NCI-H774 (cell line): ENCODE results near the gene DAB2IP.

Experiments used
- DNase-seq: peaks from one replicate; lab custom pipeline; 2025; lab: John Stamatoyannopoulos, UW

The DAB2IP gene

DNA sequence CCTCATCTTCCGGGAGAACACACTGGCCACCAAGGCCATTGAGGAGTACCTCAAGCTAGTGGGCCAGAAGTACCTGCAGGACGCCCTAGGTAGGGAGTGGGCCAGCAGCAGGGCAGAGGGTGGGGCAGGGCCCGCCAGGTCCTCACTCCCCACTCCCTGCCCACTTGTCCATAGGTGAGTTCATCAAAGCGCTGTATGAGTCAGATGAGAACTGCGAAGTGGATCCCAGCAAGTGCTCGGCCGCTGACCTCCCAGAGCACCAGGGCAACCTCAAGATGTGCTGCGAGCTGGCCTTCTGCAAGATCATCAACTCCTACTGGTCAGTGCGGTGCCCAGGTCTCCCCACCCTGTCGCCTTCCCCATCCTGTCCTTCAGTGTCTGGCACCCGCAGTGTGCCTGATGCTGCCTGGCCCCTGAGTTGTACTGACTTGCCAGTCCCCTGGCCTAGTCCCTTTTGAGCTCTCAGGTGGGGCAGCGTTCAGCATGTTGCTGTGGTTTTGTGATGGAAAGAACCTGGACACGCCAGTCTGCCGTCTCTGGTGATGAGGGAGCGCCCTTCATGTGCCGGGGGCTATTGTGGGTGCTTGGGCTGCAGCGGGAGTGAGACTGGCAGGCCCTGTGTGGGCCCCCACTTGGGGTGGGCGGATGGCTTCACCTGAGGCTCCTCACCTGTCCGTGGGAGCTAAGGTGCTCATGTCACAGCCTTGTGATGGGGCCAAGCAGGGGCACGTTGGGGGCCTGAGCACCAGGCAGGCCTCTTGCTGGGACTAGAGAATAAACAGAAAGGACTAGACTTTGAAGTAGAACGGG is 112.3 kb downstream of the DAB2IP start:
- no peak for DNase-seq

- DNase-seq, result no peak
Measured at GRCh38 chr9:121764371-121764730, 112.9 kb downstream of the DAB2IP start.

GRCh38 chr9:121765021-121765950 is 113.9 kb downstream of the DAB2IP start:
- DNase-seq, result no peak

- DNase-seq, result no peak
Measured at GRCh38 chr9:121766081-121766683, 114.7 kb downstream of the DAB2IP start.

DNA sequence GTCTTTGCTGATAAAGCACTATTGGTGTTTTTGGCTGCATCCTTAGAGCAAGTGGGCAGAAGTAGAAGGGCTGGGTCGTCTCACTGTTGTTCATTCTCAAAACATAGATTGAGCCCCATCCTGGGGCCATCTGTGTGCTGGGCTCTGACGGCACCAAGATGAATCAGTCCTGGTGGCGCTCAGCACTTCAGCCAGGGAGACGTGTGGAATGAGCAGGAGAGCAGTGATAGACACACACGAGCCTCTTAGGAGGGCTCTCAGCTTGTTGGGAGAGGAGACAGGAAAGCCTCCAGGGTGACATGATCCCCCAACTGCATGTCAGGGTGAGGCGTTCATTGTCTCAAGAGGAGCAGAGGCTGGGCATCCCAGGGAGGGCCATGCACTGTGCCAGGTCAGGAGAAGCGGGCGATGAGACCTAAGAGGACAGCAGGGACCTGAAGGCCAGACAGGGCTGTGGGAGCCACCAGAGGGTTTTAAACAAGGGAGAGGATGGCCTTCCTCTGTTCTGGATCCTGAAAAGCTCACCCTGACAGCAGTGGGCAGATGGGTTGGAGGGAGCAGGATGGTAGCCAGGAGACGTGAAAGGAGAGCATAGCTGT is 115.8 kb downstream of the DAB2IP start:
- DNase-seq, result no peak

DNA sequence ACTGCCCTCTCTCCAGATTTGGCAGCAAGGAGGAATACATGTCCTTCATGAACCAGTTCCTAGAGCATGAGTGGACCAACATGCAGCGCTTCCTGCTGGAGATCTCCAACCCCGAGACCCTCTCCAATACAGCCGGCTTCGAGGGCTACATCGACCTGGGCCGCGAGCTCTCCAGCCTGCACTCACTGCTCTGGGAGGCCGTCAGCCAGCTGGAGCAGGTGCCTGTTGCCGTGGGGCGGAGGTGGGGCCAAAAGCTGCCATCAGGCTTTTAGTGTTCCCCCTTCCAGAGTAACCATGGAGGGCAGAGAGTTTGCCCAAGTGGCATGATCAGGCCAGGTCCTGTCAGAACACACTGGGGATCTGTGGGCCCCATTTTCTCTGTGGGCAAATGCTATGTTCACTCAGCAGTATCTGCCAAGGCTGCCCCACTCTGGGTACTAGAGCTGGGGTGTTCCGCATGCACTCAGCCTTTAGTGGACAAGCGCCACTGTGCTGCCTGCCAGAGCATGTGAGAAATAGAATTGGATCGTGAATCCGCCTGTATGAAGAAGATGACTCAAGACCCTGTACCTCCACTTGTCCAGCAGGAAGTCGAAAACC is 117.1 kb downstream of the DAB2IP start:
- DNase-seq, result no peak

DNA sequence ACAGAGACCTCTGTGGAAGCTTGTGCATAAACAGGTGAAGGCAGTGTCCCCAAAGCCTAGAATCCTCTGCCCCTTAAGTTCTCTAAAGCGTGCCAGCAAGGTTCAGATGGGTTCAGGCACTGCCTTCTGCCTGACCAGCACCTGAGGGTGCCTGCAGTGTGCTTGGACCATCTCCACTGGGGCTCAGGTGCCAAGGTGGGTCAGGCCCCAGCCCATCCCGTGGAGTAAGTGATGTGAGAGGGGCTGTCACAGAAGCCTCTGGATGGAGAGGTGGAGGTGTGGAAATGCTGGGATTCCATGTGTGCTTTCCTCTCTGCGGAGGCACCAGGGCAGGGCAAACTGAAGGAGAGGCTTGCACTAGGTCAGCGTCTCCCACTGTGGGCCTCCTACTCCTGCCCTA is 118.5 kb downstream of the DAB2IP start:
- DNase-seq, result no peak

- no peak for DNase-seq
Measured at GRCh38 chr9:121770415-121771273, 119.2 kb downstream of the DAB2IP start.

DNA sequence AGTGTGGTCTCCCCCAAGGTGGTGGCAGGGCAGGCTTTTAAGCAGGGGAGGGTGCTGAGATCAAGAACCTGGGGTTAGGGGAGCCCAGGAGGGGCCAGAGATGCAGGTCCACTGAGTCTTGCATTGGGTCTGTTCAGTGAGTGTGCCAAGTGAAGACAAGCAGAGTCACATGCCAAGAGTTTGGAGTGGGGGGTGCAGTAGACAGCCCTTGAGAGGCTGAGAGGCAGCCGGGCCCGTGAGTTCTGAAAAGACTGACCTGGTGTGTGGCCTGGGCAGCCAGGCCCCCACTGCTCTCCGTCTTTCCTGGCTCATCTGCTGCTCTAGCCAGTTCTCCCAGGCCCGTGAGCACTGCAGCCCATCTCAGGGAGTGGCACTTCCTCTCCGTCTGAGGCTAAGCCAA is 120.0 kb downstream of the DAB2IP start:
- DNase-seq, result no peak

- no peak for DNase-seq
Measured at GRCh38 chr9:121771851-121772599, 120.6 kb downstream of the DAB2IP start.

GRCh38 chr9:121772600-121773285 is 121.3 kb downstream of the DAB2IP start:
- no peak for DNase-seq

- DNase-seq, result no peak
Measured at GRCh38 chr9:121773286-121773953, 122.0 kb downstream of the DAB2IP start.

DNA sequence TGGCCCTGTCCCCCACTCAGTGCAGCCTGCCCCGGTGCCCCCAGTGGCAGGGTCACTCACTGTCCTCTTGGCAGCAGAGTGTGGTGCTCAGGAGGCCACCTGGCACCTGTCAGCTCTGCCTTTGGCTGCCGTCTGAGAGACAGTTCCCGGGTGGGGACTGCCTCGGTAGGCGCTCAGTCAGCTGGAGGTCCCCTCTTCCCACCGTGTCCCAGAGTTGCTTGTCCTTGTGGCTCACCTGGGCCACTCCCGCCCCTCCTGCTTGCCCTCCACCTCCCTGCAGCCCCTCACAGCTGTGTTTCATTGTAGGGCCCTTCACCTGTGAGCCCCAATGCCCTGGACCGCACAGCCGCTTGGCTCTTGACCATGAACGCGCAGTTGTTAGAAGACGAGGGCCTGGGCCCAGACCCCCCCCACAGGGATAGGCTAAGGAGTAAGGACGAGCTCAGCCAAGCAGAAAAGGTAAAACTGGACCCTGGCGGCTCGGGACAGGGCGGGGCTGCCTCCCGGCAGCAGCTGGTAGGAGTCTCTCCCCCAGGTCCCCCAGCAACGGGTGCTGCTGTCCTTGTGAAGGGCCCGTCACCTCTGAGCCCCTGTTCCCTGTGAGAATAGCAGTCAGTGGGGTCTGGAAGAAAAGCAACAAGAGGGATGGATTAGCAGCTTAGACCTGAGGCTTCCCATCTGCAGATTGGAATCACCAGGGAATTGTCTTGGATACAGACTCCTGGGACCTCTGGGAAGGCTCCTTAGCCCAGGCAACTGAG is 122.7 kb downstream of the DAB2IP start:
- no peak for DNase-seq

- no peak for DNase-seq
Measured at GRCh38 chr9:121774715-121775613, 123.5 kb downstream of the DAB2IP start.

- DNase-seq, result no peak
Measured at GRCh38 chr9:121776001-121776738, 124.7 kb downstream of the DAB2IP start.
